ENCODE measurements around the gene SAMD8. TPM values are rescaled to one million over a fixed set of nuclear protein-coding genes. Genes with fewer than 3 reads are reported as not detected.

Gene SAMD8
- total and polyA plus RNA-seq, 8 donors, result 12.9 to 22.4 (median 14.2) TPM

GRCh38 chr10:75207857-75208144 is 96.3 kb downstream of the SAMD8 start:
- no peak for ATAC-seq

GRCh38 chr10:75208181-75208580 is 96.7 kb downstream of the SAMD8 start:
- Histone ChIP-seq H3K4me3 (no peak overlapping the region), H3K4me1 (peaks cover 11 to 32% of the 10 kb centered on the region in 2 donors), H3K9me3 (no peaks in the 10 kb centered on the region), H3K36me3 (peaks cover 0 to 11% of the 10 kb centered on the region in 2 donors), H3K27ac (no peak overlapping the region), H3K27me3 (no peaks in the 10 kb centered on the region)
- TF ChIP-seq CTCF (IDR thresholded peaks at IDR 0.05), result no peak
- no peak for ATAC-seq
- DNase-seq, result no peak
- intact Hi-C loops (cut with DNase I), result no loop called here

More at GRCh38 chr10:75207857-75208144, 96.3 kb downstream of the SAMD8 start:
- Histone ChIP-seq H3K9me3 (no peaks in the 10 kb centered on the region), H3K27ac (no peak overlapping the region), H3K4me1 (peaks cover 11 to 30% of the 10 kb centered on the region in 2 donors), H3K27me3 (no peaks in the 10 kb centered on the region), H3K36me3 (peaks cover 0 to 8% of the 10 kb centered on the region in 2 donors), H3K4me3 (no peak overlapping the region)
- DNase-seq, result no peak
- intact Hi-C loops (cut with DNase I), result no loop called here
- no peak for TF ChIP-seq CTCF (IDR thresholded peaks at IDR 0.05)

GRCh38 chr10:75209086-75209920 is 97.8 kb downstream of the SAMD8 start:
- Histone ChIP-seq H3K27ac (peak overlapping the region; percentile 96 to 99), H3K4me1 (peaks cover 11 to 42% of the 10 kb centered on the region in 2 donors), H3K9me3 (no peaks in the 10 kb centered on the region), H3K27me3 (no peaks in the 10 kb centered on the region), H3K36me3 (peaks cover 0 to 23% of the 10 kb centered on the region in 2 donors), H3K4me3 (peak overlapping the region; percentile 79 to 98)
- ATAC-seq (no peak), DNase-seq (peak in 1 of 4 donors; percentile 77)
- intact Hi-C loops (cut with DNase I), result no loop called here
- no peak for TF ChIP-seq CTCF (IDR thresholded peaks at IDR 0.05)

GRCh38 chr10:75209921-75210281 is 98.4 kb downstream of the SAMD8 start:
- Histone ChIP-seq H3K9me3 (no peaks in the 10 kb centered on the region), H3K27me3 (no peaks in the 10 kb centered on the region), H3K4me3 (peak overlapping the region; percentile 79 to 98), H3K27ac (peak overlapping the region; percentile 96 to 99), H3K36me3 (peaks cover 0 to 29% of the 10 kb centered on the region in 2 donors), H3K4me1 (peaks cover 11 to 48% of the 10 kb centered on the region in 2 donors)
- no peak for TF ChIP-seq CTCF (IDR thresholded peaks at IDR 0.05)
- peak; percentile 75 for ATAC-seq
- intact Hi-C loops (cut with DNase I), result no loop called here
- peak; percentile 71 to 90 (median 82) for DNase-seq

- DNase-seq (peak; percentile 93 to 98 (median 94)), ATAC-seq (peak; percentile 97)
- Histone ChIP-seq H3K4me3 (peak within 1 kb of the TSS; percentile 79 to 98), H3K9me3 (no peaks in the 10 kb centered on the region), H3K27ac (peak within 1 kb of the TSS; percentile 96 to 99), H3K4me1 (peaks cover 11 to 53% of the 10 kb centered on the region in 2 donors), H3K36me3 (peaks cover 0 to 34% of the 10 kb centered on the region in 2 donors), H3K27me3 (no peaks in the 10 kb centered on the region)
- intact Hi-C loops (cut with DNase I), result no loop called here
- no peak for TF ChIP-seq CTCF (IDR thresholded peaks at IDR 0.05)
Measured at GRCh38 chr10:75210282-75211006, 99.0 kb downstream of the SAMD8 start, which contains the start of gene VDAC2. Gene VDAC2, plus strand, starts transcription at chr10:75210796. Its CDS starts 363 bp downstream, at chr10:75211159.

Data from left lung (tissue), 10 donors.